ENCODE measurements around the gene PPFIA2. TPM values are rescaled to one million over a fixed set of nuclear protein-coding genes. Genes with fewer than 3 reads are reported as not detected.
A peak's percentile ranks its signal among the peaks of the same experiment; 100 is the strongest.

PPFIA2 gene
- total RNA-seq, 1 donor from 2014 or later: not detected

DNA sequence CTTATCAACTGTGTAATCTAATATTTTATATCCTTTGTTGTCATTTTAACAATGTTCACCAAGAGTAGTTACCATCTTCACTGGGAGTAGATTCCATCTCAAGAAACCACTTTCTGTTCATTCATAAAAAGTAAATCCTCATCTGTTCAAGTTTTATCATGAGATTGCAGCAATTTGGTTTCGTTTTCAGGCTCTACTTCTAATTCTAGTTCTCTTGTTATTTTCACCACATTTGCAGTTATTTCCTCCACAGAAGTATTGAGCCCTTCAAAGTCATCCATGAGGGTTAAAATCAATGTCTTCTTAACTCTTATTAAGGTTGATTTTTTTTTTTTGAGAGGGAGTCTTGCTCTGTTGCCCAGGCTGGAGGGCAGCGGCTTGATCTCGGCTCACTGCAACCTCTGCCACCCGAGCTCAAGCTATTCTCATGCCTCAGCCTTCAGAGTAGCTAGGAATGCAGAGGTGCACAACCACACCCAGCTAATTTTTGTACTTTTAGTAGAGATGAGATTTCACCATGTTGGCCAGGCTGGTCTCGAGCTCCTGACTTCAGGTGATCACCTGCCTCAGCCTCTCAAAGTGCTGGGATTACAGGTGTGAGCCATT is 404.7 kb downstream of the PPFIA2 start:
- DNase-seq (ENCODE audit: low read depth in 2 of 2): no peak

DNA sequence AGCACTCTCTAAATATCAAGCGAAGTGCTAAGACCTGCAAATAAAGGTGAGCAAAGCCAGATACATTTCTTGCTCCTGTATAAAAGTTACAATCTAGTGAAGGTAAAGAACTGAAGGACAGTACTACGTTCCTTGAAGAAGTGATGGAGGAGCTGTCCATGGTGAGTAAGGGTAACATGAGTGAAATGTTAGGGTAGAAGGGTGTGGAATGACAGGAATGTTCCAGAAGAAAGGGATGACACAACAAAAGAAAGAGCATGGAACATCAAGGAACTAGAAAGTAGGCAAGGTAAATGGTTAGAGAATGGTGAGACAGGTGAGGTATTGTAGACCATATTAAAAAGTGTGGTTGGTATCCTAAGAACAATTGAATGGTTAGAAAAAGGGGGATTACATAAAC is 408.8 kb downstream of the PPFIA2 start:
- DNase-seq (ENCODE audit: low read depth in 2 of 2): no peak

DNA sequence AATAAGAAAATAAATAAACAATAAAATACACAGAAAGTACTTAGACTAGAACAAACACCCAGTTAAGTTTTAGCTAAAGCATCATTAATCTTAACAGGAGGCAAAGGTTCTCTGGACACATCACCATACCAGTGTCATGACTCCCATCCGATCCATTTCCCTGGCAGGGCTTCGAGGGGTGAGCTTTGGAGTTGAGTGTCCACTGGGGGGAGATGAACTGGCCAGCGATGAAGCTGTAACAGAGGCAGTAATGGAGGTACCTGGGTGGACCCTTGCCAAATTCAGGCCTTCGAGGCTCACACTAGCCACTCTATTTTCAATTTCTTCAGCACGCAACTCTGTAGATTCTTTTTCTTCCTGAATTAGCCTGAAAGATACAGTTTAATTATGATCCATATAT is 411.7 kb downstream of the PPFIA2 start:
- DNase-seq (ENCODE audit: low read depth in 2 of 2): no peak

GRCh38 chr12:81340910-81341309 is 418.2 kb downstream of the PPFIA2 start:
- no peak for DNase-seq (ENCODE audit: low read depth in 2 of 2)

- DNase-seq (ENCODE audit: low read depth in 2 of 2): no peak
These were observed 420.1 kb downstream of the PPFIA2 start for GRCh38 chr12:81339071-81339470.

- no peak for DNase-seq (ENCODE audit: low read depth in 2 of 2)
These were observed 421.3 kb downstream of the PPFIA2 start for GRCh38 chr12:81337886-81338285.

DNA sequence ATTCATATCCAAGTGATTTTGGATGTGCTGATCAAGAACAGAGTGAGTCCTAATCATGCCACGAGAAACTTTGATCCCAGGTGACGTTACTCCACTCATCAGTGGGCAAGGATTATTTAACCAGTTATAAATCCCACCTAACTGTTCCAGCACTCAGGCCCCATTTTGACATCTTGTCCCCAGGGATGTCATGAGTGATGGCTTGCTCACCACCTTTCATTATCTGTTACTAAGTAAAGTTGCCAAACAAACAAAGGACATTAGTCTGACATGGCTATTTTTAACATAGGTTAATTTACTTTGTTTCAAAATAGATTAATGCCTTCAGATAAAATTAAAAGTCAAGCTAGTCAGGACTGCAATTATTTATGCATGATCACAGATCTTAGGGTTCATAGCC is 425.3 kb downstream of the PPFIA2 start:
- DNase-seq (ENCODE audit: low read depth in 2 of 2): no peak

- no peak for DNase-seq (ENCODE audit: low read depth in 2 of 2)
These were observed 427.1 kb downstream of the PPFIA2 start for GRCh38 chr12:81332054-81332453.

- peak in 1 of 2 donors; percentile 9 for DNase-seq (ENCODE audit: low read depth in 2 of 2)
These were observed 428.7 kb downstream of the PPFIA2 start for GRCh38 chr12:81330480-81330879.

DNA sequence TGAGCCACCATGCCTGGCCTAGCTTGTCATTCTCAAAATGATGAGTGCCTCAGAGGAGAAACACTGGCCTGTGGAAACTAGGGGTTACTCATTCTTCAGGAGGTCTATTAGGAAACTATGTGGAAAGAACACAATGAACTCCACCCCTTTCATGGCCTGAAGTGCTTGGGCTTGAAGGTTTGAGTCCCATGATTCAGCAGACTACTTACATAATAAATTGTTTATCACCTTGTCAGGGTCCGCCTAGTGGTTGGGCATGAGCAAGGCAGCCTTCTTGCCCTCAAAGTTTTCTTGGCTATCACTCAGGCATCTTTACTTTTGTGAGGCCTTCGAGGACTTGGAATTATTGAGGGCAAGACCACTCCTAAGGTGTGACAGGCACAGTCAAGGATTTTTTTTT is 430.1 kb downstream of the PPFIA2 start:
- no peak for DNase-seq (ENCODE audit: low read depth in 2 of 2)

DNA sequence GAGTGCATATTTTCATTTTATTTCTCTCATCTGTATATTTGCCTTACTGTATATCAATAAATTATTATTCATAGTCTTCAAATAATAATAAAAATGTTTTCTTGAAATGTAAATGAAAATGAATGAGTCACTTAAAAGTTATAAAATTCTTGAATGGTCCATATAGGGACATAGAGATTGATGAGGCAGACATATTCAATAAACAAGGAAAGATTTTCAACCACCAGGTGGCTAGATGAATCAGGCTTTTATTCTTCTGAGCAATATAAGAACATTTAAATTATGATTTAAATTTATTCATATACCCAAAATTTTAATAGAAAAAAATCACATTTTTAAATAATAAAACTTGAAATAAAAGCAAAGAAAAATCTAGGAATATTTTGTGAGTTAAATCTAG is 431.7 kb downstream of the PPFIA2 start:
- no peak for DNase-seq (ENCODE audit: low read depth in 2 of 2)

DNA sequence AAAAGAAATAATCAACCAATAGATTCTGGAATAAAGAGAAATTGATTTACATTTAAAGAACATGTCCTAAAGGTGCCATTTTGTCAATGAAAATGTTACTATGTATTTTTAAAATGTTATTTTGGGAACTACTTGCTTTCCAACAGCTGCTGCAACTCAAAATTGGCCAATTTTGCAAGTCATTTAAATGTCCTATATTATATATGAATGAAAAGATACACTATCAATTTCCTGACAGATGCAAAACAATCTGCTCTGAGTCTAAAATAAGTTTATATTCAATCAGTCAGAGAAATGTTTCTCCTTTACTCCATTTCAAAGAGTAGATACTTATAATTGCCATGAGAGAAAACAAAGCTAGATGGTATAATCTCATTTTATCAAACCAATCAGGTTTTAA is 434.1 kb downstream of the PPFIA2 start:
- DNase-seq (ENCODE audit: low read depth in 2 of 2): no peak

DNA sequence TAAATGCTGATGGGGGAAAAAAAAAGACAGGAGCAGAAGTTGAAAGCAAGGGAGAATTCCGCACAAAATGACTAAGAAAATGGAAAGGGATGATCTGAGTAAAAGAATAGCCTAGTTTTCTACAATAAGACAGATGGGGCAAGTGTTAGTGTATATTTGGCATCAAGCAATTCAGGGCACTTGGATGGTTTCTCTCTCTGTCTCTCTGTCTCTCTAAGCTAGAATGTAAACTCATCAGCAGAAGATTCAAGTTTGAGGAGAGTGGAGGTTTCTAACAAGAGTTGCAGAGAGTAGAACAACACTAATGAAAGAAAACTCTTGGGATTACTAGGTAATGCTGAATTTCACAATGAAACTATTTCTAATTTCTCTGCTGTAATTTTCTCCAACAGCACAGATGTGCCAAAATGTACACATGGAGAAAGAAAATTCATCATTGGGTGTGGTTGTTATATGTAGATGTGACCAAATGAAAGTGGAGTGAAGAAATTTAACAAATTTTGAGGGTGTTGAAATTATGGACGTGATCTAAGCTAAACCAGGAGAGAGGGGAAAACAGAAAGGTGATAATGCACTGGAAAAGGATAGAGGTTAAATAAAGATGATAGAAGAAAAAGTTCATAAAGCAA is 444.1 kb downstream of the PPFIA2 start:
- no peak for DNase-seq (ENCODE audit: low read depth in 2 of 2)

DNA sequence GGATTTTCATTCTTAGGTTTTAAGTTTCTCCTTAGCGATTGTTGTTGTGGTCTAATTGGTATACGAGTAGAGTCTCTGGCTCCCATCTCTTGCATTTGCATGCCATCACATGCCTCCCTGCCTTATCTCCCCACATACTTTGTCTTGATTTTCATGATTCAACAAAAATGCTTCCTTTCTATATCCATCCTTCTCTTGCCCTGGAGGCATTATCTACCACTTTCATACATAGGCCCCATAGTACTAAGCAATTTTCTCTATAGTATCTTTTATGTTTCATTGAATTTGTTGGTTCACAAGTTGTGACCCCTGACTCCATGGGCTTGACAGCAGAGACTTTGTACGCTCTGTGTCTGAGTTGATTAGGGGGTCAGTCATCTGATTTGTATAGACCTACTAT is 455.2 kb downstream of the PPFIA2 start:
- no peak for DNase-seq (ENCODE audit: low read depth in 2 of 2)

- DNase-seq (ENCODE audit: low read depth in 2 of 2): peak in 1 of 2 donors; percentile 2
These were observed 458.7 kb downstream of the PPFIA2 start for GRCh38 chr12:81300454-81300853.

GRCh38 chr12:81297601-81298000 is 461.5 kb downstream of the PPFIA2 start:
- no peak for DNase-seq (ENCODE audit: low read depth in 2 of 2)

DNA sequence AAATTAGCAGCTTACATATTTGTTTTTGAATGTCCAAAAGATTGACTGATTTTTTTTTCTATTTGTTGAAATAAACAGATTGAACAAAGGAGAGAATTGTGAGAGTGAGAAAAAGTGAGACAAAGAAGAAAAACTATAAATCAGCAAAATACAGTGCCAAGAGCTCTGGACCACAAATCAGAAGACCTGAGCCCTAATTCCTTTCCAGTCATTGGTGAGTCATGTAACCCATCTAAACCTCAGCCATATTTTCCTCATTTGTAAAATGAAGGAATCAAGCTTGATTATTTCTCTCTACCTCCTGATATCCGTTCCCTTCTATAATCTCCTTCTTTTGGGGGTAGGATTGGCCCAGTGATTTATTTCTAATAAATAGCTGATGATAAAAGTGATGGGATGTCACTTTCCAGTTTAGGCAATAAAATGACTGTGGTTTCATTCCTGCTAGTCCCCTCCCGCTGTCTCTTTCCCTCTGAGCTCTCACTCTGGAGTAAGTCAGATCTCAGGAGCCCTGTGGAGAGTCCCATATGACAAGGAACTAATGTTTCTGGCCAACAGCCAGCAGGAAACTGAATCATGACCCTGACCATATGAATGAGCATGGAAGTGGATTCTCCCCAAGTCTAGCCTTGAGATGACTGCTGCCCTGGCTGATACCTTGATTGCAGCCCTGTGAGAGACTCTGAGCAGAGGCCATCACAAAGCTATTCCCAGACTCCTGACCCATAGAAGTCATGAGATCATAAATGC is 462.4 kb downstream of the PPFIA2 start:
- peak in 1 of 2 donors; percentile 33 for DNase-seq (ENCODE audit: low read depth in 2 of 2)

- DNase-seq (ENCODE audit: low read depth in 2 of 2): no peak
These were observed 463.9 kb downstream of the PPFIA2 start for GRCh38 chr12:81295251-81295650.

DNA sequence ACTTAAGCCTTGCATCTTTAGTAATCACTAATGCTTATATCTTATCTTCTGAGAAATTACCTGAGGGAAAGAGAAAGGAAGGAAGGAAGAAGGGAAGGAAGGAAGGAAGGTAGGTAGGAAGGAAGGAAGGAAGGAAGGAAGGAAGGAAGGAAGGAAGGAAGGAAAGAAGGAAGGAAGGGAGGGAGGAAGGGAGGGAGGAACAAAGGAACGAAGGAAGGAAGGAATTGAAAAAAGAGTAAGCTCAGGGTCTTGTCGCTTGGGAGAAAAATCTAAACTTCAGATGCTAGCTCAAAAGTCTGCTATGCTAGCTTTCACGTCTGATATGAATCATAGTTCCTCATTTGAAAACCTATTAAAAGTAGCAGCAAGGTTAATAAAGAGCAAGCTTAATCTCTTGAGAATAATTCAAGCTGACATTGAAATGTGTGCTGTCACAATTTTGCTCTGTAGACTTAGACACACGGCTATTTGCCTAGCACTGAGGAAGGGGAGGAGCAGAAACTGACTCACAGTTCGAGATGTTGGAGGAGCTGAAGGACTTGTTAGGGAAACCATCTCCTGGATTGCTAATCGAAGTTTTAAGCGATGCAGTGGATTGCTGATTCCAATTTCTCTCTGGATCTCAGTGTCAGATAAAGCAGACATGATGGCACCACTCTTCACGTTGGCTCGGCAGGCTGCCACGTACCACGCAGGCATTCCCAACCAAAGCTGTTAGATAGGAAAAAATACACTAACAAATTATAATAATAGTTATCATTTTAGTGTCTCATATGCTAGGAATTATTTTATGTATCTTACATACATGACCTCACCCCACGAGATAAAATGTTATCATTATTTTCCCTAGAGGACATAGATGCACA is 464.6 kb downstream of the PPFIA2 start:
- DNase-seq (ENCODE audit: low read depth in 2 of 2): no peak

GRCh38 chr12:81288651-81289050 is 470.5 kb downstream of the PPFIA2 start:
- DNase-seq (ENCODE audit: low read depth in 2 of 2): no peak

DNA sequence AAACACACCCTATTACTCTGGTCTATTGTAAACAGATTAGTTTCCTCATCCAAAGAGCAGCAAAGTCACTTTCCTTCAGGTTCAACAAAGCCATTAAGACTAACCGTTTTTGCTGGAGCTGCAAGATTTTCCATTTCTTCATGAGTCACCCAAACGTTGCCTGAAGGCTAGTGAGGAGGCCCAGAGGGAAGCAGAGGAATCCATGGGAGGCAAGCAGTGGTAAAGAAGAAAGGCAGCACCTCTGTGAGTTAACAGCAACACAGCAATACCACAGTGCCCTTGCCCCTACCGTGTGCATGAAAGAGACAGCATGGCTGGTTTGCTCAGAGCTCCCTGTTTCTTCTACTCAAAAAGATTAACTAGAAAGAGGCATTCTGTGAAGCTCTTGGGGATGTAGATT is 475.0 kb downstream of the PPFIA2 start:
- no peak for DNase-seq (ENCODE audit: low read depth in 2 of 2)
